GM12801 (cell line): ENCODE measurements around the gene RELN.

Experiments
- CTCF ChIP-seq: IDR thresholded peaks from one replicate; pipeline ENCODE4 v1.5.1; 2011; ENCODE audit warnings: control low read depth; ENCODE audit not compliant: insufficient read length; ENCODE audit errors: extremely low read depth

Gene RELN

GRCh38 chr7:103857435-103857834, 132.0 kb downstream of the RELN start:
- no peak for TF ChIP-seq CTCF

- no peak for TF ChIP-seq CTCF
Measured at GRCh38 chr7:103856929-103857328, 132.5 kb downstream of the RELN start.

GRCh38 chr7:103855671-103856070, 133.8 kb downstream of the RELN start:
- no peak for TF ChIP-seq CTCF

- no peak for TF ChIP-seq CTCF
Measured at GRCh38 chr7:103854611-103855010, 134.8 kb downstream of the RELN start.

- TF ChIP-seq CTCF: no peak
Measured at GRCh38 chr7:103851357-103851756, 138.1 kb downstream of the RELN start.

- no peak for TF ChIP-seq CTCF
Measured at GRCh38 chr7:103843689-103844480, 145.6 kb downstream of the RELN start.

GRCh38 chr7:103833401-103833800, 156.1 kb downstream of the RELN start:
- no peak for TF ChIP-seq CTCF
